Measurements from ENCODE around the gene TBC1D1.

TBC1D1 gene

DNA sequence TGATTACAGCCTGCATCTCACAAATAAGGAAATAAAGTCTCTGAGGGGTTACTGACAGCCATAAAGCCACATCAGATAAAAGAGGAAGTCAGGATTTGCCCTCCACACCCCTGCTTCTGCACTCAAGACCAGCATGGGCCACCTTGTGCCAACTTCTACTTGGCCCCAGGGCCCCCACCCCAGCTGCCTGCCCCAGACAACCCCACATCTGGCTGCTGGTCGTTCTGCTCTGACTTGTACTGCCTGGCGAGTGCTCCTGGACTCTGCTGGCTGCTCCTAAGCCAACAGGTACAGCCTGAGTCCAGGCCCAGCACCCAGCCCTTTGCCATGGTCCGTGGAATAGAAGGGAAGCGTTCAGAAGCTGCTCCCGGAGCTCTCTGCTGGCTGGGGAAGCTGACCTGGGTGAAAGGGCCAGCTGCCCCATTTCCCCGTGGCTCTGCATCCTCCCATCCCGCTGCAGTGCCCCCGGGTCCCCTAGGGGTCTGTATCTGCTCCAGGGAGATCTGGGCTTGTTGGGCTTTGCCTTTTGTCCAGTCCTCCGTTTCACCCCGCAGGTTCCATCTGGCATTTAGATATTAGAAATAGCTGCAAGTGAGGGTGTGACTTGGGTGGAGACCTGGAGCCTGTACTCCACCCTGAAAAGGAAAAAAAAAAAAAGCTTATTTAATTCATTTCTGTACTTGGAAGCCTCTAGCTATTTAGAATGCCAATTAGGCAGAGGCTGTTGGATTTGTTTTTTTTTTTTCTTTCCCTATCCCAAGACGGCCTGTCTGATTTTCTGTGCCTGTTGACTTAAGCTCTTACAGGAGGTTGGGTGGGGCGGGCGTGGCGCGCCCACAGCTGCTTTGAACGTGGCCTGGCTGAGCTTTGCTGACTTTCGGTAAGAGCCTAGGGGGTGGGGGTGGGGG, 264.1 kb downstream of the TBC1D1 start:
- DNase-seq: peak; percentile 60

DNA sequence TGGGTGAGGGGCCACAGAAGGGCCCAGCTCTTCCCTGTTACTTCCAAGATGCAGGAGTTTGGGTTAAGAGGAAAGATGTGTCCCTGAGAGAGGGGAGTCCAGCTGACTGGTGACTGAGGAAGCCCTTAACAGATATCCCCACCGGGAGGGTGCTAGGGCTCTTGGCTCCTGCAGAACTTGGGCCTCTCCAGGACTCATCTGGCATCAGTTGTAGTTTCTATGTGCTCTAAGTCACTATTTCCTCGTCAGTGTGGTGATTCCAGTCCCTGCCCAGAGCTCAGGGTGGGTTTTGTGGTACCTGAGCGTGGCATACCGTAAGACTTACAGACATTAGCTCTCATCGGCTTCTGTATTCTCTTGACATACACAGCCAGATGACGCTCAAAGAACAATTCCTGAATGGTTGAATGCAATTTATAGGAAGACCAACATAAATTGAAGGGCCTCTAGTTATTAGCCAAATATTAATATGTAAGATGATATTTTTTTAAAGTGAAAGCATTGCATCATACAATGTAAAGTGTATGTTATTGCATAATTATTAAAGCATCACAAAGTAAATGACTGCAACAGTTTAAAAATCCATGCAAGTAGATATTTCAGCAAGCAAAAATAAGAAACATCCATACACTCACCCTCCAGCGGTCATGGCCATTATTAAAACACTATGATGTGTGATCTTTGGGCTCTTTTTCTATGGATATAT, 264.9 kb downstream of the TBC1D1 start:
- peak; percentile 38 for DNase-seq

DNA sequence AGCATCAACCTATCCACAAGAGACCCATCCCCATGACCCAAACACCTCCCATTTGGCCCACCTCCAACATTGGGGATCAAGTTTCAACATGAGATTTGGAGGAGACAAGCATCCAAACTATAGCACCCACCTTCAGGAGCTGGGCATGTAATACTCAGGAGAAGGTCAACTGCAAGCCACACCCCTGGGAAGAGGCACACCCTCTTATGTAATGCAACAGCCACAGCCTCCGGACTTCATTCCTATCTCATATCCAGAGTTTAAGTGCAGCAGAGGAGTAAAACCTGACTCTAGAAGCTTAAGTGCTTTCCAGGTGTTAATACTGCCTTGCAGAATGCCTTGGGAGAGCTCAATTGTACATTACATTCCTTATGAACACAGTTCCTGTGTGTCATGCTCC, 266.7 kb downstream of the TBC1D1 start:
- DNase-seq: peak; percentile 46

DNA sequence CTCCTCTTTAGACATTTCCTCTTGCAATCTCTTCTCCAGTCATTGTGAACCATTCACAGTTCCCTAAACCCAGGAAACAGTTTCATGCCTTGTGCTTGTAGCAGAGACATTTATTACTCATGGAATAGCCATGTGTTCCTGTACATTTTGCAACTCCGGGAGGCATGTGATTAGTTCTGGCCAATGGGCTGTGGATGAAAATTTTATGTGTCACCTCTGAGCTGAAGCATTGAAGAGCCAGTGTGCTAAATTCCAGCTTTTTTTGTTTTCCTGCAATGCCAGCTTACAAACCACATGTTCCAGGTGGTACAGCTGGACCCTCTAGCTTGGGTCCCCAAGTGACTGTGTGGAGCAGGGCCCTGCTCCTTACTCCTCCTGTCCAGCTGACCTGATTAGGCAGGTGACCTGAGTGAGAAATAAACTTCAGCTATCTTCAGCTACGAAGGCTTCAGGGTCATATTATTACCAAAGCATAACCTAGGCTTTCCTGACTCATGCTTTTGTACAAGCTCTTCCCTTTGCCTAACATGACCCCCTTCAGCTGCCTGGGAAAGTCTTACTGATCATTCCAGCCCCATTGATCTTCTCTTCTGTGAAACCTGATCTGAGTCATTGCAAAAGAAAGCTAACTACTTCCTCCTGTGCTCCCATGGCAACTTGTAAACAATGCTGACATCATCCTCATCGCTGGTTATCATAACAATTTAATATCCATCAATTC, 269.8 kb downstream of the TBC1D1 start:
- peak; percentile 76 for DNase-seq

DNA sequence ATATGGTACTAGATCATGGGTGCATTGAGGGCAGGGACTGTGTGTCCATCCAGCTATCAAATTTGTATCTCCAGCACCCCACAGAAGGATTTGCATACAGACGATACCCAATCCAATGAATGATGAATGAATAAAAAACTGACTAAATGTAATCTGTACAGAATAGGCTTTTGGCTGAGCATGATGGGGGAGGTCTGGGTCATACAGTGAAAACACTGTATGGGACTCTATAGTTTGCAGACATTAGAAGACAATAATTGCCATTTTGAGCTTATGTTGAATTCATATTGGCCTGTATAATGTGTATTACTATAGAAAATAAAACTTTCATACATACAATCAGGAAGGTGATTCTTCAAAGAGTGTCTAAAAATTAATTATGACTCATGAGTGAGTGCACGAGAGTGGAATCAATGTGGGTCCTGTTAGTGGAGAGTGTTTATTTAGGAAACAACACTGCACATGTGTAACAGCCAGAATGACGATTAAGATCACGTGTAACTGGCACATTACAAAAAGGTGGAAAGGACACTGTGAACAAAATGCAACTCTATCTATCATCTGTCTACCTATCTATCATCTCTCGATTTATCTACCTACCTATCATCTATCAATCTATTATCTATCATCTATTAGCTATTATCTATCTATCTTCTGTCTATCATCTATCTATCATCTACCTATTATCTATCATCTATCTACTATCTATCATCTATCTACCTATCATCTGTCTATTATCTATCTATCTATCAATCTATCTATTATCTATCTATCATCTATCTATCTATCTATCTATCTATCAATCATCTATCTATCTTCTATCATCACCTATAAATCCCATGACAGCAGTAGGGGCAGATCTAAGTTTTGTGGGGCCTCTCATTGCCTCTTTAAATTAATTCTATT, 270.6 kb downstream of the TBC1D1 start:
- DNase-seq: no peak

DNA sequence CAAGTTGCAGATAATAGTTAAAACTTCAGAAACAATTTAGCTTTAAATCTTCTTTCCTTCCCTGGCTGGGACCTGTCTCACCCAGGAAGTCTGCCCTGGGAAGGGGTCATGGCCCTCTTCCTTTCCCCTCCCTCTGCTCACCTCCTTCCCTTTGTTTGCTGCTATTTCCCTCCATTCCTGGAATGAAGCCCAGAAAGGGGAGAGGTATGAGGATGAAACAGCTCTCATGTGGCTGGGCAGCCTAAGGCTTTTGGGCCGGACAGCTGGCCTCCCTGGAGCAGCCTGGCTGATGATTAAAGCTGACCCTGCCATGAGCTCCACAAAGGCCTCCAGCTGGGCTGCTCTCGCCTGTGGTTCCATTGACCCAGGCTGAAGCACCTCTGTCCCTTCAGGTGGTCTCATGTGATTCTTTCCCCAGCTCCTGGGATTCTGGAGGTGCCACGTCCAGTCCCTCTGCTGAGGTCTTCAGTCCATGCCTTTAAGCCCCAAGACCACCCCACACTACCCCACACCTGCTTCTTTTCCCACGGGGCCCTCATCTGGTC, 271.4 kb downstream of the TBC1D1 start:
- DNase-seq: peak; percentile 89

DNA sequence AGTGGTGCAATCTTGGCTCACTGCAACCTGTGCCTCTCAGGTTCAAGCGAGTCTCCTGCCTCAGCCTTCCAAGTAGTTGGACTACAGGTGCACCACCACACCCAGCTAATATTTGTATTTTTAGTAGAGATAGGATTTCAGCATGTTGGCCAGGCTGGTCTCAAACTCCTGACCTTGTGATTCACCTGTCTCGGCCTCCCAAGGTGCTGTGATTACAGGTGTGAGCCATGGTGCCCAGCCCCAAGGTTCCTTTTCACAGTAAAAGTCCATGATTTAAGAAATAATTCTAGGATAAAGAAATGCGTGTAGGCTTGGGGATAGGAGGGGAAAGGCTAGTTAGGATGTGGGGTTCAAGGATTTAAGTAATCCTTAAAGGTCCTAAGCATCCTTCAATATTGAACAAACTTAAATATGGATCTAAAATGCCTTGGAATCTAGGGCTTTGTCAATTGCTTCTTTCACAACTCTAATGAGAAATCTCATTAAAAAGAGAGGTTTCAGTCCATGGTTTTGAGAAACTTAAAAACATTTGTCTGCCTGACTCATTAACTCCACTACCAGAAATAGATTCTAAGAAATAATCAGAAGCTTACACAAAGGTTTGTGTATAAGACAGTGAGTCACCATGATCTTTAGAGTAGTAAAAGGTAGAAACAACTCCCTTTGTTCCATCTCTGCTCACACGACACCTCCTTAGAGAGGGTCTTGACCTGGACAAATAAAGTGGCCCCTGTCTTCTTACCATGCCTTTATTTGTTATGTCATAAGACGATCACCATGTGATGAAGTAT, 272.5 kb downstream of the TBC1D1 start:
- DNase-seq: no peak

DNA sequence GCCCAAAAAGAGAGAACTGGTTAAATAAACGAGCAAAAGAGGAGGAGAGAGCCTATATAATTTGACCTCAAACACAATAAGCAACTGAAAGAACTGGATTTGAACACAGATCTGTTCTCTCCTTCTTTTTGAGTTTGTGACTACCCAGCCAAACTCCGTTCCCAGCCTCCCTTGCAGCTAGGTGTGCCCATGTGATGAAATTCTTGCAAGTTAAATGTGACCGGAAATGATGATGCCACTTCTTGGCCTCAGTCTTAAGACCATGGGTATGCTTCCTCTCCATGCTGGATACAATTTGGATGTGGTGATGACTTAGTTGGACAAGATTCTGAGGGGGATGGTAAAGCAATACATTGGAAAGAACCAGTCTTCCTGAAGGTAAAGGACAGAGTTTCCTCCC, 273.5 kb downstream of the TBC1D1 start:
- DNase-seq: no peak

DNA sequence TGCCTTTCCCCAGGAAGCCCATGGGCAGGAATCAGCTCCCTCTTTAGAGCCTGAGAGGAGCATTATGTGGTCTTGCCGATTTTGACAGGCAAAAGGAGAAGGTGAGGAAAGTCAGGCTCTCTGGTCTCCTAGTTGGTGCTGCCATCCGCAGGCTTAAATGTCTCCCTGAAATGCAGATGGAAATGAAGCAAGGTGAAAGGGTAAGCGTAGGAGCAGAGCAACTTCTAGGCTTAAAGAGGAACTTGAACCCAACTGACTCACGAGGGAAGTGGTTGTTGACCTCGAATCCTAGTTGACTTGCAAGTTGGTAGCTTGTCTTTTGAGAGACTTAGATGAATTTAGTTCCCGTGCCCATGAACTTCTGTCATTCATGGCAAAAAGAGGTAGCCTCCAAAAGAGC, 275.2 kb downstream of the TBC1D1 start:
- DNase-seq: peak; percentile 3

DNA sequence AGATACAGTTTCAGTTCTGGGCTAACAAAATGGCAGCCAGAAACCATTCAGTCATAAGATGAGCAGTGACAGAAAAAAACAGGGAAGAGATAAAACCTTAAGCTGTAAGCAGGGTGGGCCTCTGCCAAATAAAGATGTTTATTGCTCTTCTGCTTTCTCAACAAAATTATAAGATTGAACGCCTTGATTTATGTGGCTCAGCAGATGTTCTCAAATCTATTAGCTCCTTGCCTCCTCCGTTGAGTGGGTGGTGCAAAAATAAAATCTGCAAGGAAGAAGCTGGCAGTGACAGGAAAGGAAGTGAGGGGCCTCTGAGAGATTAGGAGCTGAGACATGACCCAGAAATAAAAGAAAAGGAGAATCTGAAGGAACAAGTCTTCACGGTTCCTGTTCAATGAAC, 275.9 kb downstream of the TBC1D1 start:
- no peak for DNase-seq

DNA sequence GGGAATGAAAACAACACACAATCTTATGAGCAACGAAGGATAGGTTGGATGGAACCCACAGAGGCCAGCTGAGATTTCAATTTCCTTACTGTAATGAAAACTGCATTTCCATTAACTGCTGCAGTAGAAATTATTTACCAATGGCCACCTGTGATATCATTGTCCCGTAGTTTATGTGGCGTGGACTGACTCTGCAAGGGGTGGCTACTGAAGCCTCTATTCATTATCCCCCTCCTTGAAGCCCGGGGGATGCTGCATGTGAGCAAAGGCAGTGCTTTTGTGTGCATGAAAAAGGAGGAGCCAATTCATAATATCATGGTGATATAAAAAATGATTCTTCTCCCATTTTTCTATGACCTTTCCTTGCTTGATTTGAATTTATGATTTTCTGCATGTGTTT, 277.1 kb downstream of the TBC1D1 start:
- DNase-seq: peak; percentile 15

DNA sequence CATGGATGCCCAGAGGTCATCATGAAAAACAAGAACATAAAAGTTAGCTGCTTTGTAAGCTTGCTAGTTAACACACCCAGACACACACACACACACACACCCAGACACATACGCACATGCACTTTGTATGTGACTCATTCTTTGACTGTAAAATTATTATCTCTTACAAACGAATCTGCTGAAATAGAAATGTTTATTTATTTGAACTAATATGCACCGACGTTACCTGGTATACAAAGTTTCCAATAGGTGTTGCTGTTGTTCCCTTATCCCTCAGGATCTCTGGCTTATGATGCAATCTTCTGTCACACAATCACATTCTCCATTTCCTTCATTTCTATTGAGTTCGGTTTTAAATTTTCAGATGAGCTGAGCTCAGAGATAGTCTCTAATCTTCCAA, 278.6 kb downstream of the TBC1D1 start:
- DNase-seq: no peak

DNA sequence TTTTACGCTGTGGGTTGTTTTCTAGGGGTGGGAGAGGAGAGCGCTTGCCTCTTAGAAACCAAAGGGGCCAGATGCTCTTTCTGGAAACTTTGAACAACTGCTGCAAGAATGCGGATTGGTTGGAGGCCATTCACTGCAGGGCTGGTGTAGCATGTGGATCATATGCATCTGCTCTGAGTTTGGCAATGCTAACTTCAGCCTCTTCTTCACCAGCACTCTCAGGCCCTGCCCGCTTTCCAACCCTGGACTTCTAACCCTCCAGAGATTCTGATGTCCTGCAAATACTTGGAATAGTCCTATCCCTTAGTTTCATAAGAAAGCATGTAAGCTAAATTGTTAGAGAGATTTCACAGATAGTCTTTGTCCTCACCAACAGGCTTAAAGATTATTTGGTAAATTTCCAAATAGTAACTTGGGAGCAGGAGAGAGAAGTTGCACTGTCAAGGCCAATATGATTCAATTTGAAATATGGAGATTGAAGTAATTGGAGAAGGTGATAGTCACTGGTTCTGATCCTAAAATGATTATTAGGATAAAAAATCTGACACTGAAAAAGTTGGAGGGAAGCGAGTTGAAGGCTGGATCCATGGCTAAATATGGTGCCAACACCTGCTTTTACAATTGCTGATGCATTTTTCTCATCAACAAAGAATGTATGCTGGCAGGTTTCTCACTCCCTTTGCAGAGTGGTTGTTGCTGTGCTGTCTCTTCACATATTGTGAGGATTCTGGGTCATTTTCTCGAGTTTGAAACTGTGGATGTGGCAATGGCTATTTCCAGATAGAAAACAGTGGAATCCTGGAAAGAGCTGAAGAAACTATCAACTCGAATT, 279.7 kb downstream of the TBC1D1 start:
- no peak for DNase-seq

DNA sequence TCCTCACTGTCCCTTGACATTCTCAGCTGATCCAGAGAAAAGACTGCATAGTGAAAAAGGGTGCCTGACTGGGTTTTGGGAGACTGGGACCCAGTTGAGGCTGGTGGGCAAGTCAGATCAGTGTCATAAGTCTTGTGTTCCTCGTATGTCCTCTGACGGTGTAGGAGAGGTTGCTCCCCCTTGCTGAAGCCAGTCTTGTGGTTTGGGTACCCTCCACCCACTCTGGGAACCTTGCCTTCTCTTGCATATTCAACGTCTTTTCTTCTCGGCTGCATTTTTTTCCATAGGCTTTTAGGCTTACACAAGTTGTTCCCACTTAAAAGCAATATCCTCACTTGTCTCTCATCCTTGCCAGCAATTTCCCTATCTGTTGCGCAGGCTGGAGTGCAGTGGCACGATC, 281.2 kb downstream of the TBC1D1 start:
- DNase-seq: no peak

DNA sequence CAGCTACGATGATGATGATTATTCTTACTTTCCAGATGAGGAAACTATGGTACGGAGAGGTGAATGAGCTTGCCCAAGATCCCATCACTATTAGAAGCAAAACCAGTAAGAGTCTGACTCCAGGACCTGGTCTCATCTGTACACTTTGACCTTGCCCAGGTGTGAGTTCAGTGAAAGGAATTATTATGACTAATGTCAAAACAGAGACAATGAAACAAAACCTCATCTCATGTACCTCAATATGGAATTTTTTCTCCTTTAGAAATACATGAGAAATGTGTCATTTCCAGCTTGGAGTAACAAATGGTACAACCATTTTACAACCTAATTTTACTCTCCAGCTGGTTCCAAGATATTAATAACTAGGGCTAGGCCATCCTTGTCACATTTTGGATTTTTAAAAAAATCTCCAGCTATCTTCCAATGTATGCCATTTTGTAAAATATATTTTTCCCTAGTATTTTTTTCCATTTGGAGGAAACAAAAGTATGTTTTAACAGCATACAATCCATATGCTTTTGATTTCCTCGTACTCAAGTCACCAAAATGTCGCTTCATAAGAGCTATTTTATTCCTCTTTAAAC, 283.1 kb downstream of the TBC1D1 start:
- DNase-seq: no peak

DNA sequence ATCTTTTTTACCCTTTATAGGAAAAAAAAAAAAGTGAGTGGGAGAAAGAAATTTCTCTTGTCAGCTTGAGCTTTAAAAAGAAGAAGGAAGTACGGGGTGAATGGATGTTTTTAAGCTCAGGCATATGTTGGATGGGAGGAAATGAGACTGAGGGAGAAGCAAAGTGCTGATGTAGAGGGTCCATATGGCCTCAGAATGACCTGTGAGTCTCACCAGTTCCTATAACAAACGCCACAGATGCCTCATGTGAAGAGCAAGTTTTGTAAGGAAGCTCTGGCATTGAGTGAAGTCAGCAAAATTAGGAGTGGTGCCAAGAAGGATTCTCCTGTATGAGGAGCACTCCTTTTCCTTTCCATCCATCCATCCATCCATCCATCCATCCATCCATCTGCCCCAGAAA, 283.9 kb downstream of the TBC1D1 start:
- no peak for DNase-seq

DNA sequence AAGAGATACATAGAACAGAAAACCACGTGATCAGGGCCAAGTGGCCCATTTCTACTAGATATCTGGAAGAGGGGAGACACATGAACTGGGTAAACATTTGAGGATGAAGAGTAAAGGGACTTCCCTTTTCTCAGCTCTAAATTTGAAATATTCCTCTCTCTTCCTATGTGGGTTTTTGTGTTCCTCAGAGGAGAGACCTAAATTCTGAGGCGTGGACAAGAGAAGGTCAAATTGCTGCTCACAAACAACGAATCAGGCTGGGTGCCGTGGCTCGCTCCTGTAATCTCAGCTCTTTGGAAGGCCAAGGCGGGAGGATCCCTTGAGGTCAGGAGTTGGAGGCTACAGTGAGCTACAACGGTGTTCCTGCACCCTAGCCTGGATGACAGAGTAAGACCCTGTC, 285.3 kb downstream of the TBC1D1 start:
- DNase-seq: no peak

DNA sequence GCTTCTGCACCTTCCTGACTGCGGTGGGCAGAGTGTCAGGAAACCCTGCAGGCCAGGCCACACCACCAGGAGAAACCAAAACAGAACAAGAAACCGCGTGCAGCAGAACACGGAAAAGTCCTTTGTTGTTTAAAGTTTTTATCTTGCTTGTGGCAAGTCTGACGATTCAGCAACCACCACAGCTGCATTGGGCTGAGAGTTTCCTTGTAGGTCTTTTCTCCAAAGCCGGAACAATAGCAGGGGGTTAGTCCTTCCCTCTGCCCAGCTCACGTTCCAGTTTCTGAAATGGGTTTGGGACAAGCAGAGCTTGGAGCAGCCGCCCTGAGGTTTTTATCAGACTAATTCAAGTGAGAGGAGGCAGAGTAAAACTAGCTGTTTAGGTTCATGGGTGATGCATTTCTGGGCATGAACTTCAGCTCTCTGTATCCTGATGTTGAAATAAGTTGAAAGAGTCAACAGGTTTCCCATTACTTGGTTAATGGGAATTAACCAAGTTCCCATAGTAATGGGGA, 286.2 kb downstream of the TBC1D1 start:
- DNase-seq: no peak

DNA sequence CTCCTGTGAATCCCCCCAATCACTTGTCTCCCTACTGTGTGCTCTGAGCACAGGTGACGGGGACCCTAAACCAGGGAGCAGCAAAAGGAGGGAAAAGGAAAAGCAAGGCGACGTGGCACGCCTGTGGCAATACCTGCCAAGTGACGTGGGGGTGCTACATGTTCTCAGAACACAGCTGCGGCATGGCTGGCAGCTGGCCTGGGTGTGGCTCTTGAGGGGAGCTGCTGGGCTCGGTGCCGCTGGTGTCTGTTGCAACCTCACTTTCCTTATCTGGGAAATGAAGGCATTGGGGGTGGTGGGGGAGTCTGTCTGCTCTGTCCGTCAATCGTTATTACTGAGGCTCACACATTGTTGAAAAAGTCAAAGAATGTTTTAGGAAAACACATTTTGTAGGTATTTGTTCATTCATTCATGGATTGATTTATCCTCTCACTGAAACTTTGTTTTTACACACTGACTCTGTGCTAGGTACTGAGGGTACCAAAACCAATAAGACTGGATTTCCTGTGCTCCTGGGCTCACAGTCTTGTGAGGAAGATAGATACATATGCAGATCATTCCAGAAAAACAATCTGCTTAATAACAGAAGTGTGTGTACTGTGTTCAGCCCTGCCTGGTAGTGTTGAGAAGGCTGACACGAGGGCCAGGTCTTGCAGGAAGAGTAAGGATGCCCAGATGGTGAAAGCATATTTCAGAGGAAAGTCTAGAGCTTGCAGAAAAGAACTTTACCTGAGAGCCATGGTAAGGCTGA, 286.9 kb downstream of the TBC1D1 start:
- peak; percentile 50 for DNase-seq
